Skin epidermis (tissue), 12 donors: ENCODE measurements around the gene MRC2.
A peak's percentile ranks its signal among the peaks of the same experiment; 100 is the strongest.
"Not testable (repeated sequence)": the region's sequence is repeated elsewhere in the genome, so short reads cannot be mapped to it uniquely, and the experiment has no call there.

Source experiments
- H3K27ac ChIP-seq, 21 experiments: fragments of 200-600 bp; sonication (generic) in 11 of 21; one replicate each; pipeline ENCODE4 v1.5.0; 2020; ENCODE audit warnings: mild to moderate bottlenecking in 3 of 21, inconsistent platforms in 2 of 21, moderate library complexity in 2 of 21
- H3K4me3 ChIP-seq, 7 experiments: fragments of 200-600 bp; sonication (generic) in 2 of 7; one replicate each; pipeline ENCODE4 v1.5.0; 2020; ENCODE audit warnings: inconsistent platforms in 2 of 7, mild to moderate bottlenecking in 2 of 7, moderate library complexity in 1 of 7

The MRC2 gene

DNA sequence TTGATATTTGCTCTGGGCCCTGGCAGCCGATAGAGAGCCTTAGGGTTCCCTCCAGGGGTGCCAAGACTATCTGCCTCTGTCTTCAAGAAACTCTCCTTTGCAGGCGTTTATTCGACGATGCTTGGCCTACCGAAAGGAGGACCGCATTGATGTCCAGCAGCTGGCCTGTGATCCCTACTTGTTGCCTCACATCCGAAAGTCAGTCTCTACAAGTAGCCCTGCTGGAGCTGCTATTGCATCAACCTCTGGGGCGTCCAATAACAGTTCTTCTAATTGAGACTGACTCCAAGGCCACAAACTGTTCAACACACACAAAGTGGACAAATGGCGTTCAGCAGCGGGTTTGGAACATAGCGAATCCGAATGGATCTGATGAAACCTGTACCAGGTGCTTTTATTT, 15.2 kb upstream of the MRC2 start:
- not testable (repeated sequence) for H3K4me3 ChIP-seq
- H3K27ac ChIP-seq, result peak overlapping the region in 6 of 21 experiments; percentile 14 to 70 (median 52)

DNA sequence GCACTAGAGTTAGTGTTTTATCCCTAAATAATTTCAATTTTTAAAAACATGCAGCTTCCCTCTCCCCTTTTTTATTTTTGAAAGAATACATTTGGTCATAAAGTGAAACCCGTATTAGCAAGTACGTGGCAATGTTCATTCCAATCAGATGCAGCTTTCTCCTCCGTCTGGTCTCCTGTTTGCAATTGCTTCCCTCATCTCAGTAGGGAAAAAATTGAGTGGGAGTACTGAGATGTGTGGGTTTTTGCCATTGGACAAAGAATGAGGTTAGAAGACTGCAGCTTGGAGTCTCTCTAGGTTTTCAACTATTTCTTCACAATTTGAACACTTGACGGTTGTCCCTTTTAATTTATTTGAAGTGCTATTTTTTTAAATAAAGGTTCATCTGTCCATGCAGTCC, 14.4 kb upstream of the MRC2 start:
- peak overlapping the region in 7 of 21 experiments; percentile 29 to 64 (median 50) for H3K27ac ChIP-seq
- H3K4me3 ChIP-seq, result not testable (repeated sequence)

DNA sequence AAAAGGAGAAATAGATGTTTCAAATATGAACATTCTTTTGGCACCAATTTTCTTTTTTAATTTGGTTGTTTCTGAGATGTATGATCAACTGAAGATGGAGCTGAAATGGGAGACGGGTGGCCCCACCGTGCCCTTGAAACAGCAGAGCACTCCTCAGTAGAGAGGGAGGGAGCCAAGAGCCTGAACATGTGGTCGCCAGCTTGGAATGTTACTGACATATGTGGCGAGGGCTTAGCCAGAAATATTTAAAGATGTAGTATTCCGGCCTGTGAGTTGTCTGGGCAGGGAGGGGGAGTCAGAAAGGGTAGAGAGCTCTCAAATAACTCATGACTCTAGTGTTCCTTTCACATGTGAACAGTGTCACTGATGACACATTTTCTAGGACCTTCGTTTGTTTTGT, 13.3 kb upstream of the MRC2 start:
- Histone ChIP-seq H3K4me3 (no peak overlapping the region), H3K27ac (peak overlapping the region in 5 of 21 experiments; percentile 0 to 58 (median 10))

DNA sequence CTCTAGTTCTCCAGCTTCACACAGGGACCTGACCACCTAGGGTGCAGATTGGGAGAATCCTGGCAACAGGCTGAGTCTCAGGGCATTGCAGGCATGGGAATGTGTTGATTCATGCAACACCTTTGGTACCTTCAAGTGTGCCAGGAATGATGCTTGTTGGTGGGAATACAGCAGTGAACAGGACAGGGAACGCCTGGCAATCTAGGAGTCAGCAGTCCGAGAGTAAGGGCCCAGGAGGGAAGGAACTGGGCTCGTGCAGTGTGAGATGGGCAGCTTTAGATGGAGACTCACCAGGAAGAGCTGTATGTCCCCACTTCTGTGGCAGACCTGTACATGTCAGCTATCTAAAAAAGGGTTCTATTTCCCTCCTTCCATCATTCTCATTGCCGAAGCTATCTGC, 12.0 kb upstream of the MRC2 start:
- no peak overlapping the region for H3K27ac ChIP-seq
- H3K4me3 ChIP-seq, result no peak overlapping the region

DNA sequence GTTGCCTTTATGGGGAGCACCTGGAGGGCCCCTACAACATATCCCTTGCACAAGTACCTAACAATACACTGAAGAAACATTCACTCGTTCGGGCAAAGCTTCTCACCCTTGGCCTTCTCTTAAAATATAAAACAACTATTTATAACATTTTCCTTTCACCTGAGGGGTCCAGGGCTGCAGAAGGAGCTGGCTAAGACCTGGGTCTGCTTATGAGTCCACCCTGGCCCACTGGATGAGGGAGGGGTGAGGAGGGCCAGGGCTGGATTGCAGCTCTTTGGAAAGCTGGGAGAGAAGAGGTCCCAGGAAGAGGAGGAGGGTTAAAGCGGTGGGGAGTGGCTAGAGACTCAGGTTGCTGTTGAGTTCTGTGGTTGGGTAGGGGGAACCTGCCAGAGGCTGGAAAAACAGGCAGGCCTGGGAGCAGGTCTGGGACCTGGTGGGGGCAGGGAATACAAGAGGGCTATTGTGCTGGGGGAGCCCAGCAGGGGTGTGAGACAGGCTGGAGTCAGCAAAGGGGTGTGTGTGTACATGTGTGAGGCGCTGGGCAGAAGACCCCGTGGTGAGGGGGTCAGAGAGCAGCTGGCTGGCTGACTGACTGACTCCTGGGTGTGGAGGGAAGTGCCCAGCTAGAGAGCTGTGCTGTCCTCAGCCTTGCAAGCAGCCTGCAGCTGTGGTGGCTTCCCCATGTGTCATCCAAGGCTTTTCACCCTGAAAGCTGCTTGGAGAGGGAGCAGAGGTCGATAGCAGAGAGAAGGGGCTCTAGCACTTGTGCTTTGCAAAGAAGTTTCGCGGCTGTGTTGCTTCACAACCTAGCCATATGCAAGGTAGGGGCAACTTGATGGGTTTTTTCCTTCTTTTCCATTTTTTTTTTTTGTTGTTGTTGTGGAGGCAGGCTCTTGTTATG, 10.2 kb upstream of the MRC2 start:
- Histone ChIP-seq H3K27ac (peak overlapping the region in 5 of 21 experiments; percentile 2 to 42 (median 6)), H3K4me3 (no peak overlapping the region)

DNA sequence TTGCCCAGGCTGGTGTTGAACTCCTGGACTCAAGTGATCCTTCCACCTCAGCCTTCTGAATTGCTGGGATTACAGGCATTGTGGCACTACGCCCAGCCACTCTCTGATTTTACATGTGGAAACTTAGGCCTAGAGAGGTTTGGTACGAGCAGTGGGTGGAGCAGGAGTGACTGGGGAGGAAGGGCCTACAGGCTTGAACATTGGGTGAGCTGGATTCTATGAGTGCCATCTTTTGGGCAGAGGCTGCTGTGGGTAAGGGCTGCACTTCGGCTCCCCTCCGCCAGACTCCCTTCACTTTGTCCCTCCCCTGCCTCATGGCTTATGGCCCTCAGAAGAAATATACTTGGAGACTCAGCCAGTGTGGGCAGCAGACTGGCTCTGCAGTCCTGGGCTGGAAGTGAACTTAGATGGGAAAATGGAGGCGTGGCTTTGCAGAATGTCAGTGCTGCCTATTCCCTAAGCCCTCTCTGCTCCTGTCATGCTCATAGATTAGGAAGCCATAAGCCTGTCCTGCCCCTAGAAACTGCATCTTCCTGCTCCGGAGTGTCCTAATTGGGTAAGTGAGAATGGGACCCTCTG, 9.5 kb upstream of the MRC2 start:
- H3K27ac ChIP-seq, result peak overlapping the region in 2 of 21 experiments; percentile 2 to 42
- no peak overlapping the region for H3K4me3 ChIP-seq

DNA sequence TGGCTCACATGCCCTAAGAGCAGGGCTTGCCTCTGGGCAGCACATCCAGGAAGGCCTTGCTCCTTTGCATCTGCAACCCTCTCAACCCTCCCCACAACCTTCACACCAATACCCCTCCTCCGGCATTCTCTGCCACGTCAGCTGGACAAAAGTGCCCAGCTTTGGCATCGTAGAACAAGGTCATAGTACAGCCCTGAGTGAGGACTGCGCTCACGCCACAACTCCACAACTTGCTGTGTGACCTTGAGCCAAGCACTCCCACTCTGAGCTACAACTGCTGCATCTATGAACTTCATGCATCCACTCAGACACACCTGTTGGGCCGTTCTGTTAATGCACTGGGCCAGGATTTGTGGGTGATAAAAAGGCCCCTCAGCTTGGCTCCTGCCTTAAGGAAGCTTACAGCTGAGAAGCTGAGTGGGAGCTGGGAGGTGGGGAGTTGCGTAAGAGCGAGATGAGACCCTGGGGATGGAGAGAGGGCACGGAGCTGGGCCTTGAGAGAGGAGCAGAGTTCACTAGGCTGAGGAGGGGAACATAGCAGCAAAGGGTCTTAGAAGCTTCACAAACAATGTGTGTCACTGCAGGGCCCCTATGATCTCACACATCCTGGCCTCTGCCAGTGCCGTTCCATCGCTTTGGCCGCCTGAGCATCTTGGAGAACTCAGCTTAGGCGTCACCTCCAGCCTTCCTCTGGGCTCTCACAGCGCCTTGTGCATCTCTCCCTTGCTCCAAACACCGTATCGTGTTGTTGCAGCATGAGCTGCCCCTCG, 8.6 kb upstream of the MRC2 start:
- Histone ChIP-seq H3K27ac (no peak overlapping the region), H3K4me3 (no peak overlapping the region)

DNA sequence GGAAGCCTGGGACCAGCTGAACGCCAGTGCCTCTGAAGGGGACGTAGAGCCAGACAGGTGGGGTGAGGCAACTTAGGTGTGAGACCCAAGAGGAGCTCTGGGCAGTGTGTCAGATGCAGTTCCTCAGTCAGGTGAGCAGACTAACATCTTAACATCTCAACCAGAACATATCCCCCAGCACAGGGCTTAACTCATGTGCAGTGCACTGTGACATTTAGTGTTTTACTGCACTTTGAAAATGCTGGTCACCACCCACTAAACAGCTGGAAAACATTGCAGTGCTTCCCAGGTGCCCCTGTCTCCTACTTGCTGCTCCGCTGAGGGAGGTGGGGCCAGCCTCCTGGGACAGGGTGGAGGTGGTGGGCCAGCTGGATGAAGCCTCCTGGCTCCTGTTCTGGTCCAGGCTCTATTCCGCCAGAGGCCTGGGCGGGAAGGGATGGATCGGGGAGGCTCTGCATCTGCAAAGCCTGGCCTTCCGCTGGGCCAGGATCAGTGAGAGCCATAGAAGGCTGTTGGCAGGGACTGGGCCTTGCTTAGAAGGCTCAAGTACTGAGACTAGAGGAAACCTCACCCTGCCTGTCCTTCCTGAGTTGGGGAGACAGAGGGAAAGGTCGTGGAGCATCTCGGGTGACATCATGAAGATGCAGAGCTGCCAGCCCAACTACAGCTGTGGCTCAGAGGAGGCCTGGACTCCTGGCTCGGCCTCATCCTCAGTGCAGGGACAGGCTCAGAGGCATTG, 7.9 kb upstream of the MRC2 start:
- Histone ChIP-seq H3K27ac (no peak overlapping the region), H3K4me3 (no peak overlapping the region)

DNA sequence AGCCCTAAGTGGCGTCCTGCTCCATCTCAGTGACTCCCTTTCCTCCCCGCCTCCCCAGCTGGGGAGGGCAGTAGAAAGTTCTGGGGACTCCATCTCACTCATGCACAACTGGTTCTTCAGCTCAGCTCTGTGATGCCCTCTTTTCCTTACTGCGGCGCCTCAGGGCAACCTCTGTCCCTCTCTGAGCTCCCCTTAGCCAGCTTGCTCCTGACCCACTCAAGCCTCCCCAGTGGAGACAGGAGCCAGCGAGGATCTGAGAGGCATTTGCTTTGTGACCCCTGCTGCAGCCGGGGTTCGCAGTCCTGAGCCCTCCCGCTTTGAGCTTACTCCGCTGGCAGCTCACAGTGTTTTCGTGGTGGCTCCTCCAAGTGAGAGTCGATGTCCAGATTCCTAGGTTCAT, 6.2 kb upstream of the MRC2 start:
- H3K27ac ChIP-seq, result no peak overlapping the region
- no peak overlapping the region for H3K4me3 ChIP-seq

DNA sequence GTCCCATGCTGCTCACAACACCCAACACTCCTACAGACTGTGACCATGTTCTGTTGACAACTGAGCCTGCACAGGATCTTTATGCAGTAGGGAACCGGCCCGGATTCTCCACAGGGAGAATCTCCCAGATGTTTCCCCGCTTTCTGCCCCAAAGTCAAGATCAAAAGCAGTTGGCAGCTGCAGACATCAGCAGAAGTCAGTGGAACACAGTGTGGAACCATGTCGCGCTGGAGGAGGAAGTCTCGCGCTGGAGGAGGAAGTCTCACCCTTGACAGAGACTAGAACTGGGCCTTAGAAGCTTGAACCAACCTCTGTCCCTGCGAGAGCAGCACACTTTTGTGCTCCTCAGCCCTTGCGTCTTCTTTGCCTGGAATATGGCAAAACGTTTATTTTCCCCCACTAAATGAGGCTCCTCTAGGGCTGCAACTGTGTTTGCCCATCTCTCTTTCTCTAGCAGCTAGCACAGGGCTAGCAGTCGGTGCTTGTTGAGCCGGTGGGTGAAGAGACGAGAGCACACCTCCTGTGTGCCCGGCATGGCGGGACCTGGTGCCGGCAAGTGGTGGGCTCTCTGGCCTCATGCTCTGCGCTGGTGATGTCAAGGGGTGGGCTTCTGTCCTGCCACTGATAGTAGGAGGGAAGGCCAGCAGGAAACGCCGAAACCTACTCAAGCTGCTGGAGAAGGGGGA, 2.1 kb upstream of the MRC2 start:
- Histone ChIP-seq H3K27ac (peak overlapping the region in 3 of 21 experiments; percentile 2 to 95 (median 23)), H3K4me3 (no peak overlapping the region)

DNA sequence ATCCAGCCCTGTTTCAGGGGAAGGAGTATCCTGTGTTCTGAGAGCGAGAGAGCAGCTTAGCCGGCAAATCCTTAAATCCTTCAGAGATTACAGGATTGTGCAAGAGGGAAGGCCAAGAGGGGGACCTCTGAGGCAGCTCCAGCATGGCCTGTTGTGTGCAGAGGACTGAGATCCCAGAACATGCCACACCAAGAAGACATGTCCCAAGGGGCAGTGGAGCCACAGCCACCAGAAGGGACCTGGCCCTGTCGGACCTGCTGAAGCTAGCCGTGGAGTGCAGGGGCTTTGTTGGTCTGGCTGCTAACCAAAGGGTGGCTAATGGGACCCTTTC, 1.6 kb upstream of the MRC2 start:
- peak overlapping the region in 5 of 21 experiments; percentile 23 to 95 (median 92) for H3K27ac ChIP-seq

DNA sequence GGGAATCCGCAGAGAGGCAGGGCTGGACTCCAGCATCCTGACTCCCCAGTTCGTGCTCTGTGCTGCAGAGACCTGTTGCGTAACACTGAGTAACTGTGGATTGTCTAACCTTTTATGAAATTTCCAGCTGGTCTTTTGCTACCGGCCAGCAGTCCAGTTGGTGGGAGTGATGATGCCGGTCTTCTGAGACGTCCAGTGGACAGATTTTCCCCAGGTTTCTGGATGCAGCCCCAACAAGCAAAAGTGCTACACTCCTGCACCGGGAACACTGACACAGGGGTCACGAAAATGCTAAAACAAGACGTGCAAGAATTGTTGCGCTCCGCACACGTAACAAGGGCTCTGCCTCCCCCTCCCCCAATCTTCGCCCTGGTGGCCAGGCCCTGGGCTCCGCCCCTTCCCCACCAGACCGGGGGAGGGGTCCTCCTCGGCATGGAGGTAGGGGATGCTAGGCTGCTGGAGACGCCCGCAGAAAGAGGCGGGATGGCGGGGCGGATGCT, 701 bp upstream of the MRC2 start:
- H3K4me3 ChIP-seq, result peak overlapping the region; percentile 50 to 91 (median 68)
- peak overlapping the region in 20 of 21 experiments; percentile 32 to 95 (median 88) for H3K27ac ChIP-seq

More for the DNA sequence above, 1.6 kb upstream of the MRC2 start:
- H3K4me3 ChIP-seq, result no peak overlapping the region

DNA sequence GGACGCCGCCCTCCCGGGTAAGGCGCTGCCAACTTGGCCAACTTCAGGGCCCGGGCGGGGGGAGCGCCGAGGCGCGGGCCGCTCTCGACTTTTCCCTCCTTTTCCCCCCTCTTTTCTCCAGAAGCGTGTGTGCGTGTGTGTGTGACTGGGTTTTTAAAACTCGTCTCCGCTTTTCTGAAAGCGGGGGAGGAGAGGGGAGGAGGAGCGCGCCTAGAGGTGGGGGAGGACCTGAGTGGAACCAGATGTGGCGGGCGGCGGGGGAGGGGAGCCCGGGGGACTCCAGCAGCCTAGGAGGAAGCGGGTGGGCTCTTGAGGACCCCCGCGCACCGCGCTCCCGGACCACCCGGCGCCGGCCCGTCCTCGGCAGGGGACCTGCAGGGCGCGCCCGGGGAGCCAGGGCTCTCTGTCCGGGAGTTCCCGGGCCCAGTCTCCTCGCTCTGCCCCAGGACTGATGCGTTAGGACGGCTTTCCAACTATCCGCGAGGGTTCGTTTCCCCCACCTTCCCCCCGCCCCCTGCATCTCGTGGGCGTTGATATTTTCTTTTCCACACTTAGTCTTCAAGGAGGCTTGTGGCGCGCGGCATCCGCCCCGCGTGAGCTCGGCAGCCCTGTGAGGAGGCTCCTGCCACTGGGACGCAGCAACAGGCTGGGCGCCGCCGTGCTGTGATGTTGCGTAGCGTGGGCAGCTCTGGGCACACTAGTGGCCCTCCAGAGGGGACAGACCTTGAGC, 599 bp downstream of the MRC2 start:
- Histone ChIP-seq H3K4me3 (peak overlapping the region; percentile 50 to 91 (median 68)), H3K27ac (peak overlapping the region in 20 of 21 experiments; percentile 32 to 95 (median 88))

DNA sequence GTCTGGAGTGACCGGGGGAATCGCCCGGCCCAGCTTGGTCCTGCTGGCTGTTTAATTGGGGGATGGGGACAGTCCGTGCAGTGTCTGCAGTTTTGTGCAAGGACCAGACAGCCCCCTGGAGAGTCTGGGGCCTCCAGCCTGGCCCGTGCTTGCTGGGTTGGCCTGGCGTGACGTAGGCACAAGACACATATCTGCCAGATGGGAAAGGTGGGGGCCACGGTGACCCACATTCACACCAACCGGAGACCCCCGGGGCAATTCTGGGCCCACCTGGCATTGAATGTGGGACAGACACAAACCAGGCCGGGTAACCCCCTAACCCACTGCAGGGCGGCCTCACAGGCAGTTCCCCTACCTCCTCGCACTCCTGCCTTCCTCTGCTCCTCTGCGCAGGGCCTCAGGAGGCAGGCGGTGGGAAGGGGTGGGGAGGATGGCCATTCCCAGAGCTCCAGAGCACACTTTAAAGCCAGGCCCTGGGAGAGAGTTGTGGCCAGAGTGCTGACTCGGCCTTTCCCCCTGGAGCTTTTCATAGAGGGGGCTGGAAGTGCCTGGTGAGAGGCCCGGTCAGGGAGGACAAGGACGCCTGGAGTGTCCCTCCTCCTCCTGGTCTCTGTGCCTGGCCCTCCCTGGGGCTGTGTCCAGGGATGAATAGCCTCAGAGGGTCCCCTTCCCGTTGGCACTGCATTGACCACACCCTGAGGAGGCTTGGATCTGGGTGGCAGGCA, 1.5 kb downstream of the MRC2 start:
- Histone ChIP-seq H3K4me3 (peak overlapping the region; percentile 50 to 91 (median 68)), H3K27ac (peak overlapping the region in 20 of 21 experiments; percentile 32 to 95 (median 88))

DNA sequence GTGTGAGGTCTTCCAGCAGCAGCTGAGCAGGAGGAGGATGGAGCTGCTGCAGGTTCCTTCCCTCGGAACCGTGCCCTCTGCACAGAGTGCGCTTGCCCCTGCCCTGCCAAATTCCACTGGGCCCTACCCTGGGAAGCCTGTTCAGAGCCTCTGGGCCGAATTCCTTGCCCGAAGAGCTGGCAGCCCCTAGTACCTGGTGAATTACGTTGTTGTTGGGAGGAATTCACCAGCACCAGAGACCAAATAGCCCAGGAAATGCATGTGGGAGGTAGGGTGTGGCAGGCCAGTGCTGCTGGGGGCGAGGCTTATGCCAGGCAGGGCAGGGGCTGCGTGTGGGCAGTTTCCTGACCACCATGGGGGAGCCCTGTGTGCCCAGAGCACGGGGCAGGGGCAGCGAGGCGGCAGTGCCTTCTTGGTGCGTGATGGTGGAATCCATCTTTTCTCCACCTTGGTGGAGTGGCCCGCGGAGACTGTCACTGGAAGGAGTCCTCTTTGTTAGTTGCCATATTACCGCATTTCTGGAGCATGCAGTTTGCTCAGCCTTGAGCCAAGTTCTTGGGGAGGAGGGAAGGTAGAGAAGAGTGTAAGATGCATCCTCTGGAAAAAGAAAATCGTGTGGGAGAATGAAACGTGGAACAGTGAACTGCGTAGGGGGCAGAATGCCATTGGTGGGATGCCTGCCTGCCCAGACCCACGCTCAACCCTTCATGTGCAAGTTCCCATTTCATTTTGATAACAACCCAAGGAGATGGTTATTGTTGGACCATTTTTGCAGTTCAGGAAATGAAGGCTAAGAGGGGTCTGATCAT, 2.3 kb downstream of the MRC2 start:
- H3K27ac ChIP-seq, result peak overlapping the region in 16 of 21 experiments; percentile 12 to 95 (median 91)
- peak overlapping the region in 6 of 7 experiments; percentile 50 to 91 (median 72) for H3K4me3 ChIP-seq

DNA sequence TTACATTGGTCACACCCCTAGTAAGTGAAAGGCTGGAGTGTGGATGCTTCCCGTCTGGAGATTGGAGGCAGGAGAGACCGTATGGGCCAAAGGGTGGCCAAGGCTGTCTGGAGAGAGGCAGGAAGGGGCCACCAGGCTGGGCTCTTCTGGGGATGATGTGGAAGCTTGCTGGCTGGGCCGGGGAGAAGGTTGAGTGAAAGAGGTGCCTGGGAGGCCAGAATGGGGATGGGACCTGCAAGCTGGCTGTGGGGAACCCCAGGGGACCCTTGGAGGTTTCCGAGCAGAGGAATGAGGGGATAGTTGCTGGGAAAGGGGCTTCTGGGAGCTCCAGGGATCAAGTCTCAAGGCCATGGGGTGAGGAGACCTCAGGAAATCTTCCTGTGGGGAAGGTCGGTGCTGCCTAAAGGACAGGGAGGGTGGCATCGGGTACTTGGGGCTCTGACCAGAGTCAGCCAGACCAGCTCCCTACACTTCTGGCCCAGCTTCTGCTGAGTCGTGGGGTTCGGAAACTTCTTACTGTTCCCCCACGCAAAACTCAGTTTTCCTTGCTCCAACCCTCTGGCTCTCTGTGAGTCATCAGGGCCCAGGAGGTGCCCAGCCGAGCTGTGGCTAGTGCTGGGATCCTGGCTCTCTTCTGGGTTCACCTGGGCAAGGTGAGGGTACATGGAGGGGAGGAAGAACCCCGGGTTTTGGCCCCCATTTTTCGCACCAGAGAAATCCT, 3.1 kb downstream of the MRC2 start:
- no peak overlapping the region for H3K4me3 ChIP-seq
- peak overlapping the region in 4 of 21 experiments; percentile 12 to 94 (median 51) for H3K27ac ChIP-seq
